Mesenchymal stem cell (in vitro differentiated cells and primary cell): ENCODE results near the gene NINJ2.

Experiments used
- DNase-seq: peaks from one replicate; pipeline ENCODE4 v3.0.0-alpha.2; 2013
- H2AFZ ChIP-seq: one replicate; pipeline ENCODE4 v1.6.1; 2013; ENCODE audit warnings: low read depth, mild to moderate bottlenecking, control low read depth, inconsistent platforms, low read length, moderate library complexity
- H2AK5ac ChIP-seq: 2 replicates; pipeline ENCODE4 v1.6.1; 2013; ENCODE audit warnings: low read length, moderate library complexity, mild to moderate bottlenecking, inconsistent platforms; ENCODE audit not compliant: severe bottlenecking
- H2BK120ac ChIP-seq: one replicate; pipeline ENCODE4 v1.6.1; 2013; ENCODE audit warnings: low read depth, mild to moderate bottlenecking, inconsistent platforms, low read length, moderate library complexity
- H2BK12ac ChIP-seq, 2 experiments: one replicate each; pipeline ENCODE4 v1.6.1; 2013; ENCODE audit warnings: inconsistent platforms in 2 of 2, low read length in 2 of 2, mild to moderate bottlenecking in 2 of 2, moderate library complexity in 2 of 2, control low read depth in 1 of 2
- H2BK15ac ChIP-seq: one replicate; pipeline ENCODE4 v1.6.1; 2013; ENCODE audit warnings: mild to moderate bottlenecking, low read depth, inconsistent platforms; ENCODE audit not compliant: poor library complexity, severe bottlenecking
- H2BK5ac ChIP-seq: 2 replicates; pipeline ENCODE4 v1.6.1; 2013; ENCODE audit warnings: low read depth, mild to moderate bottlenecking, low read length, control low read depth, inconsistent platforms; ENCODE audit not compliant: poor library complexity, severe bottlenecking
- H3K14ac ChIP-seq, 2 experiments: one replicate each; pipeline ENCODE4 v1.6.1; 2013; ENCODE audit warnings: inconsistent platforms in 2 of 2, low read length in 2 of 2, control low read depth in 1 of 2, mild to moderate bottlenecking in 1 of 2, moderate library complexity in 1 of 2
- H3K18ac ChIP-seq, 2 experiments: one replicate each; pipeline ENCODE4 v1.6.1; 2013; ENCODE audit warnings: inconsistent platforms in 2 of 2, low read length in 2 of 2, control low read depth in 1 of 2, low read depth in 1 of 2, mild to moderate bottlenecking in 1 of 2
- H3K23ac ChIP-seq, 2 experiments: one replicate each; pipeline ENCODE4 v1.6.1; 2013; ENCODE audit warnings: inconsistent platforms in 2 of 2, low read length in 2 of 2, mild to moderate bottlenecking in 2 of 2, moderate library complexity in 2 of 2, control low read depth in 1 of 2
- H3K27ac ChIP-seq: 2 replicates; pipeline ENCODE4 v1.5.1; 2013; ENCODE audit warnings: mild to moderate bottlenecking, moderate library complexity, low read length, control low read depth, inconsistent platforms; ENCODE audit not compliant: poor library complexity, severe bottlenecking
- H3K27me3 ChIP-seq, 2 experiments: 2 replicates each; pipeline versions ENCODE4 v1.6.1 to v1.7.0; 2013; ENCODE audit warnings: low read length in 2 of 2, mild to moderate bottlenecking in 2 of 2, moderate library complexity in 2 of 2, control low read depth in 1 of 2, inconsistent platforms in 1 of 2; ENCODE audit not compliant: control insufficient read depth in 1 of 2, insufficient read depth in 1 of 2
- H3K36me3 ChIP-seq, 2 experiments: 2 replicates each; pipeline versions ENCODE4 v1.6.1 to v1.7.0; 2013; ENCODE audit warnings: low read length in 2 of 2, control low read depth in 1 of 2, inconsistent platforms in 1 of 2, low read depth in 1 of 2, mild to moderate bottlenecking in 1 of 2; ENCODE audit not compliant: insufficient read depth in 2 of 2, control insufficient read depth in 1 of 2
- H3K4ac ChIP-seq, 2 experiments: one replicate each; pipeline ENCODE4 v1.6.1; 2013; ENCODE audit warnings: inconsistent platforms in 2 of 2, low read length in 2 of 2, mild to moderate bottlenecking in 2 of 2, moderate library complexity in 2 of 2, control low read depth in 1 of 2, low read depth in 1 of 2
- H3K4me1 ChIP-seq: 2 replicates; pipeline ENCODE4 v1.6.1; 2013; ENCODE audit warnings: low read depth, low read length, control low read depth; ENCODE audit not compliant: control insufficient read depth, insufficient read depth
- H3K4me2 ChIP-seq: 2 replicates; pipeline ENCODE4 v1.6.1; 2013; ENCODE audit warnings: low read length, mild to moderate bottlenecking, inconsistent platforms; ENCODE audit not compliant: poor library complexity, severe bottlenecking
- H3K4me3 ChIP-seq, 2 experiments: 2 replicates each; pipeline versions ENCODE4 v1.5.1 to v1.7.0; 2013; ENCODE audit warnings: low read length in 2 of 2, mild to moderate bottlenecking in 2 of 2, control low read depth in 1 of 2, low read depth in 1 of 2; ENCODE audit not compliant: insufficient read depth in 1 of 2
- H3K79me1 ChIP-seq: replicated peaks from 2 replicates; pipeline ENCODE4 v1.6.1; 2013; ENCODE audit warnings: mild to moderate bottlenecking, control low read depth, low read length, inconsistent platforms; ENCODE audit not compliant: poor library complexity, severe bottlenecking
- H3K9ac ChIP-seq: 2 replicates; pipeline ENCODE4 v1.7.0; 2013; ENCODE audit warnings: mild to moderate bottlenecking, low read length, moderate library complexity
- H3K9me3 ChIP-seq: 2 replicates; pipeline ENCODE4 v1.7.0; 2013; ENCODE audit warnings: mild to moderate bottlenecking, low read length; ENCODE audit not compliant: control insufficient read depth
- H4K8ac ChIP-seq: one replicate; pipeline ENCODE4 v1.6.1; 2013; ENCODE audit warnings: inconsistent platforms, mild to moderate bottlenecking, low read length, moderate library complexity
- H4K91ac ChIP-seq: one replicate; pipeline ENCODE4 v1.6.1; 2013; ENCODE audit warnings: mild to moderate bottlenecking, low read length, inconsistent platforms
- WGBS: methylation state at CpG from one replicate; pipeline ENCODE4 v1.1.7; 2013; ENCODE audit warnings: mixed read lengths; 5-methylcytosine and 5-hydroxymethylcytosine counted together

Gene NINJ2

GRCh38 chr12:690466-690865 lies 27.2 kb upstream of the NINJ2 start:
- no peak overlapping the region for H3K14ac ChIP-seq
- no peak overlapping the region for H3K4me3 ChIP-seq

GRCh38 chr12:685388-685787 lies 22.1 kb upstream of the NINJ2 start:
- H3K23ac ChIP-seq = no peak overlapping the region
- no peak overlapping the region for H4K91ac ChIP-seq
- no peak overlapping the region for H2AFZ ChIP-seq
- H3K4me1 ChIP-seq = peaks cover 2% of the 10 kb centered on the region
- no peak overlapping the region for H4K8ac ChIP-seq
- H3K36me3 ChIP-seq = no peaks in the 10 kb centered on the region
- H3K79me1 ChIP-seq = no peaks in the 10 kb centered on the region
- H3K9me3 ChIP-seq = no peaks in the 10 kb centered on the region
- no peak overlapping the region for H2BK15ac ChIP-seq
- no peak overlapping the region for H3K4me2 ChIP-seq
- H3K18ac ChIP-seq = no peak overlapping the region
- H3K27ac ChIP-seq = no peak overlapping the region
- H2BK120ac ChIP-seq = no peak overlapping the region
- H3K27me3 ChIP-seq = no peaks in the 10 kb centered on the region
- 100% methylated on average over 1 of the region's 3 CpGs for WGBS
- H2AK5ac ChIP-seq = no peak overlapping the region
- H3K14ac ChIP-seq = no peak overlapping the region
- peak; percentile 12 for DNase-seq
- no peak overlapping the region for H2BK12ac ChIP-seq
- no peak overlapping the region for H3K4me3 ChIP-seq
- H3K4ac ChIP-seq = no peak overlapping the region
- no peak overlapping the region for H2BK5ac ChIP-seq
- H3K9ac ChIP-seq = no peak overlapping the region

More at GRCh38 chr12:690466-690865, 27.2 kb upstream of the NINJ2 start:
- Histone ChIP-seq H3K27ac (no peak overlapping the region), H3K9ac (no peak overlapping the region), H3K4me2 (no peak overlapping the region), H2AFZ (no peak overlapping the region), H4K91ac (no peak overlapping the region), H3K79me1 (no peaks in the 10 kb centered on the region), H2AK5ac (no peak overlapping the region), H3K23ac (no peak overlapping the region), H2BK5ac (no peak overlapping the region), H3K27me3 (no peaks in the 10 kb centered on the region), H3K4ac (no peak overlapping the region), H2BK15ac (no peak overlapping the region), H3K4me1 (peaks cover 5% of the 10 kb centered on the region), H3K36me3 (peaks cover 0 to 2% of the 10 kb centered on the region in 2 experiments), H3K18ac (no peak overlapping the region), H2BK12ac (no peak overlapping the region), H2BK120ac (no peak overlapping the region), H4K8ac (no peak overlapping the region), H3K9me3 (no peaks in the 10 kb centered on the region)
- 90% methylated on average over 12 of the region's 12 CpGs for WGBS
- no peak for DNase-seq

- Histone ChIP-seq H2BK12ac (no peak overlapping the region), H2BK5ac (no peak overlapping the region), H2AFZ (no peak overlapping the region), H3K4ac (no peak overlapping the region), H3K27me3 (no peaks in the 10 kb centered on the region), H3K23ac (no peak overlapping the region), H2BK15ac (no peak overlapping the region), H3K4me2 (no peak overlapping the region), H3K9ac (no peak overlapping the region), H4K8ac (no peak overlapping the region), H4K91ac (no peak overlapping the region), H3K4me3 (no peak overlapping the region), H2AK5ac (no peak overlapping the region), H2BK120ac (no peak overlapping the region), H3K79me1 (no peaks in the 10 kb centered on the region), H3K27ac (no peak overlapping the region), H3K14ac (no peak overlapping the region), H3K4me1 (peaks cover 2% of the 10 kb centered on the region), H3K36me3 (no peaks in the 10 kb centered on the region), H3K18ac (no peak overlapping the region), H3K9me3 (no peaks in the 10 kb centered on the region)
- DNase-seq = no peak
- WGBS = 43% methylated on average over 3 of the region's 4 CpGs
These were observed 21.2 kb upstream of the NINJ2 start for GRCh38 chr12:684416-684815.

- no peak overlapping the region for H2BK5ac ChIP-seq
- no peak for DNase-seq
- no peak overlapping the region for H2AFZ ChIP-seq
- no peak overlapping the region for H3K18ac ChIP-seq
- no peak overlapping the region for H3K23ac ChIP-seq
- H3K4me2 ChIP-seq = no peak overlapping the region
- no peaks in the 10 kb centered on the region for H3K27me3 ChIP-seq
- no peak overlapping the region for H2BK15ac ChIP-seq
- no peak overlapping the region for H2BK120ac ChIP-seq
- no peak overlapping the region for H3K9ac ChIP-seq
- no peaks in the 10 kb centered on the region for H3K9me3 ChIP-seq
- no peak overlapping the region for H4K8ac ChIP-seq
- peaks cover 2% of the 10 kb centered on the region for H3K4me1 ChIP-seq
- H3K79me1 ChIP-seq = no peaks in the 10 kb centered on the region
- no peak overlapping the region for H2BK12ac ChIP-seq
- no peak overlapping the region for H3K4ac ChIP-seq
- no peak overlapping the region for H3K27ac ChIP-seq
- H3K4me3 ChIP-seq = no peak overlapping the region
- no peak overlapping the region for H3K14ac ChIP-seq
- 99% methylated on average over 10 of the region's 10 CpGs for WGBS
- no peak overlapping the region for H2AK5ac ChIP-seq
- H4K91ac ChIP-seq = no peak overlapping the region
- H3K36me3 ChIP-seq = no peaks in the 10 kb centered on the region
These were observed 18.5 kb upstream of the NINJ2 start for GRCh38 chr12:681568-682256.
